Measurements from ENCODE around the gene AKAP6.

- no peak for TF ChIP-seq POLR2AphosphoS5 (IDR thresholded peaks at IDR 0.05; ENCODE audit: low read depth, low read length)
- no peak for TF ChIP-seq TAF1 (IDR thresholded peaks at IDR 0.05; ENCODE audit: borderline replicate concordance, low read depth, low read length)
Measured at GRCh38 chr14:32594766-32595165, 265.7 kb downstream of the AKAP6 start.
